HL-60 (cell line): ENCODE results near the gene MPV17L.
"Not testable (repeated sequence)": the region's sequence is repeated elsewhere in the genome, so short reads cannot be mapped to it uniquely, and the experiment has no call there.

Experiments used
- DNase-seq, 2 experiments: peaks; one replicate each; pipeline ENCODE4 v3.0.0-alpha.2; 2010 to 2020; ENCODE audit warnings: low read depth in 1 of 2, low spot score in 1 of 2
- H3K27ac ChIP-seq: fragments of 250-450 bp; sonication (Bioruptor Pico); replicated peaks from 2 replicates; pipeline ENCODE4 v1.5.1; 2020; ENCODE audit warnings: mild to moderate bottlenecking, moderate library complexity
- H3K27me3 ChIP-seq: fragments of 250-450 bp; sonication (Bioruptor Pico); 2 replicates; pipeline ENCODE4 v1.5.1; 2021; ENCODE audit warnings: mild to moderate bottlenecking, moderate library complexity; ENCODE audit not compliant: insufficient read depth, poor library complexity, severe bottlenecking
- H3K4me3 ChIP-seq: replicated peaks from 2 replicates; pipeline ENCODE4 v1.5.1; 2011; ENCODE audit warnings: mild to moderate bottlenecking, control low read depth, low read length; ENCODE audit not compliant: insufficient read depth
- GABPA ChIP-seq: IDR thresholded peaks from 2 replicates; pipeline ENCODE4 v1.6.1; 2012; ENCODE audit warnings: low read depth
- POLR2AphosphoS5 ChIP-seq: IDR thresholded peaks from 2 replicates; pipeline ENCODE4 v1.6.1; 2012; ENCODE audit warnings: low read depth
- SPI1 ChIP-seq: IDR thresholded peaks from 2 replicates; pipeline ENCODE4 v1.6.1; 2012; ENCODE audit warnings: low read depth, mild to moderate bottlenecking, borderline replicate concordance
- TF ChIP-seq, protein P1 (sequence below): IDR thresholded peaks from one replicate; pipeline ENCODE4 v1.5.1; 2011; ENCODE audit warnings: low read length, control low read depth, inconsistent platforms; ENCODE audit not compliant: insufficient read depth
- TF ChIP-seq, protein P2 (sequence below): IDR thresholded peaks from 2 replicates; pipeline ENCODE4 v1.6.1; 2012; ENCODE audit warnings: low read depth; ENCODE audit not compliant: insufficient replicate concordance

Gene MPV17L

DNA sequence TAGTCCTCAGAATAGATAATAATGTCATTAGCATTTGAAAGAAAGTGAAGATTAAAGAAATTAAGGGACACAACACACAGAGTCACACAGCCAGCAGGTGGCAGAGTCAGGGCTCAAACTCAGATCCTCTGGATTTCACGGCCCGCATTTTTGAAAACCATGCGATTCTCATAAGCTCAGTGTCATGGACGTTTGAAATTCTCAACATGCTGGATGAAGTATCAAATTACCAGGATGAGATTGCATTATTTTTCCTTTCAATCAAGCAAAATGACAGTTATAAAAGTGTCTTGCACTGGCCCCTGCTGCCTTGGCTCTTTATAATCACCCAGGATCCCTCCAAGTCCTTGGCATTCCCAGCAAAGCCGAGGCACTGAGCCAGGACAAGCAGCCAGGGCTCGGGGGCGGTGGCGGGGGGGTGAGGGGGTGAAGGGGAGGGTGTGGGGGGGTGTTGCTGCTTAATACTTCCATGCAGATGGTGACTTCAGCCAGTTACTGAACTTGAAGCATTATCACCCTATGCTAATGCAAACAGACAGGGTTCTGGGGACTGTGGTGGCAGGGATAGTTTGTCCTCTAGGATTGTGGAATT lies 32.2 kb downstream of the MPV17L start:
- DNase-seq: peak in 1 of 2 experiments; percentile 28
- TF ChIP-seq, protein P1, sequence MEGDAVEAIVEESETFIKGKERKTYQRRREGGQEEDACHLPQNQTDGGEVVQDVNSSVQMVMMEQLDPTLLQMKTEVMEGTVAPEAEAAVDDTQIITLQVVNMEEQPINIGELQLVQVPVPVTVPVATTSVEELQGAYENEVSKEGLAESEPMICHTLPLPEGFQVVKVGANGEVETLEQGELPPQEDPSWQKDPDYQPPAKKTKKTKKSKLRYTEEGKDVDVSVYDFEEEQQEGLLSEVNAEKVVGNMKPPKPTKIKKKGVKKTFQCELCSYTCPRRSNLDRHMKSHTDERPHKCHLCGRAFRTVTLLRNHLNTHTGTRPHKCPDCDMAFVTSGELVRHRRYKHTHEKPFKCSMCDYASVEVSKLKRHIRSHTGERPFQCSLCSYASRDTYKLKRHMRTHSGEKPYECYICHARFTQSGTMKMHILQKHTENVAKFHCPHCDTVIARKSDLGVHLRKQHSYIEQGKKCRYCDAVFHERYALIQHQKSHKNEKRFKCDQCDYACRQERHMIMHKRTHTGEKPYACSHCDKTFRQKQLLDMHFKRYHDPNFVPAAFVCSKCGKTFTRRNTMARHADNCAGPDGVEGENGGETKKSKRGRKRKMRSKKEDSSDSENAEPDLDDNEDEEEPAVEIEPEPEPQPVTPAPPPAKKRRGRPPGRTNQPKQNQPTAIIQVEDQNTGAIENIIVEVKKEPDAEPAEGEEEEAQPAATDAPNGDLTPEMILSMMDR: peak; percentile 26
- TF ChIP-seq SPI1: no peak
- no peak overlapping the region for H3K27ac ChIP-seq
- no peaks in the 10 kb centered on the region for H3K27me3 ChIP-seq
- no peak overlapping the region for H3K4me3 ChIP-seq

DNA sequence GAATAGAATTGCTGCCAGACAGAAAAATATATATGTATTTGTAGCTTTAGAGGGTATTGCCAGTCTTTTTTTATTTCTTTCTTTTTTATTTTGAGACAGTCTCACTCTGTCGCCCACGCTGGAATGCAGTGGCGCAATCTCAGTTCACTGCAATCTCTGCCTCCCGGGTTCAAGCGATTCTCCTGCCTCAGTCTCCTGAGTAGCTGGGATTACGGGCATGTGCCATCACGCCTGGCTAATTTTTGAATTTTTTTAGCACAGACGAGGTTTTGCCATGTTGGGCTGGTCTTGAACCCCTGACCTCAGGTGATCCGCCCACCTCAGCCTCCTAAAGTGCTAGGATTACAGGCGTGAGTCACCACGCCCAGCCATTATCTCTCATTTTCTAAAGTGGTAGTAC lies 35.3 kb downstream of the MPV17L start:
- not testable (repeated sequence) for DNase-seq, H3K27ac ChIP-seq, H3K4me3 ChIP-seq
- peaks cover 30% of the 10 kb centered on the region for H3K27me3 ChIP-seq

DNA sequence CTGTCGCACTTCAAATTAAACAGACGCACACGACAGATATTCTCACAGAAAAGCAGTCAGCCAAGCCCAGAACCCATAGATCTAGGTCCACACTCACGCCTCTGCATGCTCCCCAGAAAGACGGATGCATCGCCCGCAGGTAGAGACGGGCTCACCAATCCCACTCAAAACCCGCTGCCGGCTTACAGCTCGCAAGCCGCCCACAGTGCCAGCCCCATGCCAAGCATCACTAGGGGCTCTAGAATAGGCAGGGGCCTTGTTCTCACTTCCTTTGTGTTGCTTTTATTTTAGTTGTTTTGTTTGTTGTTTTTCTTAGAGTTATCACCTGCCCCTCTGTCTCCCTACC lies 38.5 kb downstream of the MPV17L start:
- TF ChIP-seq, protein P1: no peak
- no peak for TF ChIP-seq GABPA
- no peak for TF ChIP-seq SPI1
- TF ChIP-seq POLR2AphosphoS5: no peak
- TF ChIP-seq, protein P2, sequence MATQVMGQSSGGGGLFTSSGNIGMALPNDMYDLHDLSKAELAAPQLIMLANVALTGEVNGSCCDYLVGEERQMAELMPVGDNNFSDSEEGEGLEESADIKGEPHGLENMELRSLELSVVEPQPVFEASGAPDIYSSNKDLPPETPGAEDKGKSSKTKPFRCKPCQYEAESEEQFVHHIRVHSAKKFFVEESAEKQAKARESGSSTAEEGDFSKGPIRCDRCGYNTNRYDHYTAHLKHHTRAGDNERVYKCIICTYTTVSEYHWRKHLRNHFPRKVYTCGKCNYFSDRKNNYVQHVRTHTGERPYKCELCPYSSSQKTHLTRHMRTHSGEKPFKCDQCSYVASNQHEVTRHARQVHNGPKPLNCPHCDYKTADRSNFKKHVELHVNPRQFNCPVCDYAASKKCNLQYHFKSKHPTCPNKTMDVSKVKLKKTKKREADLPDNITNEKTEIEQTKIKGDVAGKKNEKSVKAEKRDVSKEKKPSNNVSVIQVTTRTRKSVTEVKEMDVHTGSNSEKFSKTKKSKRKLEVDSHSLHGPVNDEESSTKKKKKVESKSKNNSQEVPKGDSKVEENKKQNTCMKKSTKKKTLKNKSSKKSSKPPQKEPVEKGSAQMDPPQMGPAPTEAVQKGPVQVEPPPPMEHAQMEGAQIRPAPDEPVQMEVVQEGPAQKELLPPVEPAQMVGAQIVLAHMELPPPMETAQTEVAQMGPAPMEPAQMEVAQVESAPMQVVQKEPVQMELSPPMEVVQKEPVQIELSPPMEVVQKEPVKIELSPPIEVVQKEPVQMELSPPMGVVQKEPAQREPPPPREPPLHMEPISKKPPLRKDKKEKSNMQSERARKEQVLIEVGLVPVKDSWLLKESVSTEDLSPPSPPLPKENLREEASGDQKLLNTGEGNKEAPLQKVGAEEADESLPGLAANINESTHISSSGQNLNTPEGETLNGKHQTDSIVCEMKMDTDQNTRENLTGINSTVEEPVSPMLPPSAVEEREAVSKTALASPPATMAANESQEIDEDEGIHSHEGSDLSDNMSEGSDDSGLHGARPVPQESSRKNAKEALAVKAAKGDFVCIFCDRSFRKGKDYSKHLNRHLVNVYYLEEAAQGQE: no peak
- H3K27me3 ChIP-seq: peaks cover 35% of the 10 kb centered on the region

DNA sequence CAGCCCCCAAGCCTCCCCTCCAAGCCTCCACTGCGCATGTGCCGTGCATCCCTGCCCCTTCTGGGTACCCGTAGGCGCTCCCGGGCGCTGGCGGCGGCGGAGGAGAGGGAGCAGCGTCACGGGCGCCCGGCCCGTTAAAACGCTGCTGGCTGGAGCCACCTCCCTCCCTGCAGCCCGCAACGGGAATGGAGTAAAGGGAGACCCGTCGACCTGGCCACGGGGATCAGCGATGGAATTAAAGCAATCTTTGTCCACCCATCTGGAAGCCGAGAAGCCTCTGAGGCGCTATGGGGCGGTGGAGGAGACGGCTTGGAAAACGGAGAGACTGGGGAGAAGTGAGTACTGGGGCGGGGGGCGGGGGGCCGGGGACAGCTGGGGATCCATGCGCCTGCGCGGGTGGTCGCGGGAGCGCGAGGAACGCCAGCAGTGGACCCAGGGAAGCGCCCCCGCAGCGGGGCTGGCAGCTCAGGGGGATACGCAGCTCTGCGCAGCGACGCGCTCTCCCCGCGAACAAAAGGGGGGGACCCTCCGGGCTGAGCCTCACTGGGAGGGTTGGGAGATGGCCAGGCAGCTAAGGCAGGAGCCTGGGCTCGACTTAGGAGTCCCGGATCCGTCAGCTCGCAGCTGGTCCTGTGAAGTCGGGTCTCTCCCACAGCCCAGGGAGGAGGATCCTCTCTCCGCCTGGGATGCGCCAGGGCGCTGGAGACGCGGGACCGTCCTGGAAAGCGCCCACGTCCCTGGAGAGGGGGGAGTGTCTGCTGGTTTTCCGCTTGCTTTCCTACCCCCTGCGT lies 39.1 kb downstream of the MPV17L start, which contains the start of gene BMERB1:
Gene BMERB1, plus strand, starts transcription at position 164 of the 791 bp plus-strand sequence. Its CDS starts 66 bp downstream, at position 230.
- H3K4me3 ChIP-seq: 0 out of 2 replicates have a peak within 1 kb of the TSS, but pooled peaks have one; percentile 13
- TF ChIP-seq SPI1: no peak
- TF ChIP-seq, protein P2: no peak
- no peak for TF ChIP-seq POLR2AphosphoS5
- TF ChIP-seq, protein P1: no peak
- TF ChIP-seq GABPA: no peak
- no peak for DNase-seq
- peaks cover 35% of the 10 kb centered on the region for H3K27me3 ChIP-seq
- H3K27ac ChIP-seq: no peak within 1 kb of the TSS

More for the DNA sequence above, 38.5 kb downstream of the MPV17L start:
- no peak for DNase-seq
- Histone ChIP-seq H3K4me3 (no peak overlapping the region), H3K27ac (no peak overlapping the region)
